Progenitor cell of endocrine pancreas (in vitro differentiated cells): ENCODE measurements around the gene NFE2L3. TPM values are rescaled to one million over a fixed set of nuclear protein-coding genes. Genes with fewer than 3 reads are reported as not detected.
"Not testable (repeated sequence)": the region's sequence is repeated elsewhere in the genome, so short reads cannot be mapped to it uniquely, and the experiment has no call there.

Source experiments
- DNase-seq: peaks from one replicate; pipeline ENCODE4 v3.0.0; 2021; ENCODE audit warnings: low spot score; ENCODE audit not compliant: unreplicated experiment
- H3K27ac Mint-ChIP-seq: 2 replicates; pipeline ENCODE4 v1.8.0; 2021; ENCODE audit warnings: mild to moderate bottlenecking, moderate library complexity, mixed read lengths
- H3K27me3 Mint-ChIP-seq: 2 replicates; pipeline ENCODE4 v1.8.0; 2021; ENCODE audit warnings: mixed read lengths
- H3K36me3 Mint-ChIP-seq: 2 replicates; pipeline ENCODE4 v1.8.0; 2022; ENCODE audit warnings: mixed read lengths; ENCODE audit not compliant: insufficient read depth
- H3K4me1 Mint-ChIP-seq: 2 replicates; pipeline ENCODE4 v1.8.0; 2021; ENCODE audit warnings: low read depth, mixed read lengths
- H3K4me3 Mint-ChIP-seq: 2 replicates; pipeline ENCODE4 v1.8.0; 2021; ENCODE audit warnings: low read depth, mild to moderate bottlenecking, moderate library complexity, mixed read lengths
- H3K9me3 Mint-ChIP-seq: 2 replicates; pipeline ENCODE4 v1.8.0; 2021; ENCODE audit warnings: low read depth, mixed read lengths
- CTCF ChIP-seq: fragments of 200-600 bp; sonication (generic); IDR thresholded peaks from one replicate; pipeline ENCODE4 v1.5.0; 2021; ENCODE audit warnings: antibody characterized with exemption, mild to moderate bottlenecking; ENCODE audit not compliant: unreplicated experiment
- total RNA-seq: library from RNA; stranded (reverse); gene quantifications from 2 replicates; pipeline ENCODE4 v1.2.1, GENCODE V29; 2021

Gene NFE2L3
- total RNA-seq, 1 donor from 2014 or later, result 28.0 TPM

DNA sequence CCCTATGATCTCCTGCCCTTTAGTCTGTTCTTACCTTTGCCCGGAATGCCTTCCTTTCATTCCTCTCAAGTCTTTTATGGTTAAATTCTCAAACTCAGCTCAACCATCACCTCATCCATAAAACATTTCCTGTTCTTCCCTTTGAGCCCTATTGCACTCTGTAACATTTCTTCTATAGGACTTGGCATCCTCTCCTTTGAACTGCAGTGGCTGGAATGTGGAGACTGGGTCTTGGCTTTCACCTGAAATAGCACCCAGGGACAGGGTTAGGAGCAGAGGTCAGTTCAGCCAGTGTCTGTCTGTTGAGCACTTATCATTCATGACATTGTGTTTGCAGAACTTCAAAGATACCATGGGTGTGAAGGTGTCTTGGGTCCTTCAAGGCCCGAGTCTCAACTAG is 7.2 kb downstream of the NFE2L3 start:
- no peaks in the 10 kb centered on the region for H3K9me3 Mint-ChIP-seq
- no peak for TF ChIP-seq CTCF
- peaks cover 5% of the 10 kb centered on the region for H3K36me3 Mint-ChIP-seq
- DNase-seq, result no peak
- H3K4me3 Mint-ChIP-seq, result no peak overlapping the region
- peaks cover 16% of the 10 kb centered on the region for H3K4me1 Mint-ChIP-seq
- H3K27ac Mint-ChIP-seq, result no peak overlapping the region
- H3K27me3 Mint-ChIP-seq, result peaks cover 4% of the 10 kb centered on the region

DNA sequence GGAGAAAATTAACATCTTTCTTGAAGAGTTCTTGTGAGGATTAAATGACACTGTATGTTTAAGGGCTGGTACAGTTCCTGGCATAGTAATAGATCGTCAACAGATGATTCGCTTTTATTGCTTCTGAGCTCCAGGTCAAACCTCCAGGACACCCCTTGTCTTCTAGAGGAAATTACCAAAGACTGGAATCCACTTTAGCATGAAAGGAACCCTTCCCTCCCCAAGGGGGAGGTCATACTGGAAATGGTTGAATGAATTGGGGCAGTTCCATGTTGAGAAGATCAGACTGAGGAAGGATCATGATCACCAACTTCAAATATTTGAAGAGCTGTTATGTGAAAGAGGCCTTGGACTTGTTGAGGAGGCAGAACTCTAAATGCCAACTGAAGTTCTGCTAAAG is 8.9 kb downstream of the NFE2L3 start:
- DNase-seq, result no peak
- no peak for TF ChIP-seq CTCF
- no peaks in the 10 kb centered on the region for H3K27me3 Mint-ChIP-seq
- H3K4me3 Mint-ChIP-seq, result no peak overlapping the region
- peaks cover 12% of the 10 kb centered on the region for H3K4me1 Mint-ChIP-seq
- H3K36me3 Mint-ChIP-seq, result peaks cover 8% of the 10 kb centered on the region
- H3K27ac Mint-ChIP-seq, result no peak overlapping the region
- no peaks in the 10 kb centered on the region for H3K9me3 Mint-ChIP-seq

DNA sequence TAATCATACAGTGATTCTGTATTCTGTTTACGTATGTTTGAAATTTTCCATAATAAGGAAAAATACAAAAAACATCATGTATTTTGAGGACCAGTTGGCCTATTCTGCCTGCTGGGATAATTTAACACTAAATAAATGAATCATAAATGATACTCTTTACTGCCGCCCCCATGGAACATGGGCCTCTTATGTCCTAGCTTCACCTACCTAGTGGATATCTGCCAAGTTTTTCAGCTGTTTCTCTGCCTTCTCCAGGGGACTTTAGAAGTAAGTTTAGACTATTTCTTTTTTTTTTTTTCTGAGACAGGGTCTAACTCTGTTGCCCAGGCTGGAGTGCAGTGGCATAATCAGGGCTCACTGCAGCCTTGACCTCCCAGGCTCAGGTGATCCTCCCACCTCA is 10.4 kb downstream of the NFE2L3 start:
- no peak overlapping the region for H3K4me3 Mint-ChIP-seq
- no peak for DNase-seq
- H3K27ac Mint-ChIP-seq, result no peak overlapping the region
- H3K27me3 Mint-ChIP-seq, result no peaks in the 10 kb centered on the region
- H3K4me1 Mint-ChIP-seq, result peaks cover 15% of the 10 kb centered on the region
- peaks cover 8% of the 10 kb centered on the region for H3K36me3 Mint-ChIP-seq
- H3K9me3 Mint-ChIP-seq, result no peaks in the 10 kb centered on the region
- TF ChIP-seq CTCF, result no peak

GRCh38 chr7:26163804-26164203 is 11.8 kb downstream of the NFE2L3 start:
- H3K36me3 Mint-ChIP-seq, H3K9me3 Mint-ChIP-seq, H3K4me3 Mint-ChIP-seq, DNase-seq, H3K27ac Mint-ChIP-seq, H3K27me3 Mint-ChIP-seq: not testable (repeated sequence)
- H3K4me1 Mint-ChIP-seq, result peaks cover 18% of the 10 kb centered on the region

DNA sequence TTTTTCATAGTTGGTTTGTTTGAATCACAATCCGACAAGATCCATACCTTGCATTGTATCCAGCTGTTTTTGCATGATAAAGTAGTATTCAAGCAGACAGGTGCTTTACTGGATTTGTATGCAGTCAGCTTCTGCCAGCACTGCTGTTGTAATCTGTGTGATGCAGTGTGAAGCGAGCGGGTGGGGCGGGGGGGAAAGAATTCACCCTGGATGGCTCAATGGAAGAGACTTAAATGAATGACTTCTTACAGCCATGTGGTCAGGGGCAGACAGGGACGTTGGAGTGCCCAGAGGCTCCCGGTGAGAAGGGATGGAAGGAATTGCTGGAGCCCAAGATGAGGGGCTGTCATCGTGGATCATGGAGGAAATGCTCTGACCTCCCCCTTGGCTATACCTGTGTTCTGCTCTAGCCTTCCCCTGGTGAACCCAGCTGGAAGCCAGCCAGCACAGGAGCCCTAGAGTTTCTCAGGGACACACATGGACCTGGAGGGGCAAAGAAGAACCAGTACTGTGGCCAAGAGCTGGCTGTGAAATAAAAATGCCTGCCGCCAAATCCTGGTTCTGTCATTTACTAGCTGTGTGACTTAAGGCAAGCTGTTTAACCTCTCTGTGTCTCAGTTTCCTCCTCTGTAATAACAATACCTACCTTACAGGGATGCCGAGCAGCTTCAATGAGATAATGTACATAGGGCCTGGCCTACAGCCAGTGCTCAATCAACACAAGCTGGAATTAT is 14.1 kb downstream of the NFE2L3 start:
- H3K36me3 Mint-ChIP-seq, result peaks cover 9% of the 10 kb centered on the region
- H3K27me3 Mint-ChIP-seq, result no peaks in the 10 kb centered on the region
- no peak for DNase-seq
- no peak overlapping the region for H3K4me3 Mint-ChIP-seq
- no peaks in the 10 kb centered on the region for H3K9me3 Mint-ChIP-seq
- peaks cover 10% of the 10 kb centered on the region for H3K4me1 Mint-ChIP-seq
- H3K27ac Mint-ChIP-seq, result no peak overlapping the region
- TF ChIP-seq CTCF, result no peak

GRCh38 chr7:26166684-26167266 is 14.8 kb downstream of the NFE2L3 start:
- DNase-seq, result no peak
- Mint-ChIP-seq H3K4me1 (peaks cover 10% of the 10 kb centered on the region), H3K9me3 (peaks cover 3% of the 10 kb centered on the region), H3K36me3 (peaks cover 12% of the 10 kb centered on the region), H3K27me3 (no peaks in the 10 kb centered on the region), H3K27ac (peak overlapping the region; percentile 73), H3K4me3 (no peak overlapping the region)
- TF ChIP-seq CTCF, result no peak
